Transverse colon (tissue), 4 donors: Measurements from ENCODE around the gene CD300LG.

Source experiments
- POLR2A ChIP-seq: fragments of 450-650 bp; IDR thresholded peaks from one replicate; pipeline ENCODE4 v1.6.1; 2016; ENCODE audit warnings: antibody characterized with exemption, mild to moderate bottlenecking, moderate library complexity
- POLR2AphosphoS5 ChIP-seq, 3 donors: sonication (generic); formaldehyde crosslinking; IDR thresholded peaks; one replicate each; pipeline ENCODE4 v1.6.1; 2016; ENCODE audit warnings: antibody characterized with exemption in 3 of 3
- TF ChIP-seq, protein P1 (sequence below), 5 experiments: fragments of 200-600 bp in 3 of 5; fragments of 450-650 bp in 2 of 5; sonication (generic) in 3 of 5; IDR thresholded peaks; 1 replicate in 2 of 5; 2 replicates in 3 of 5; pipeline ENCODE4 v1.5.1; 2016 to 2017; ENCODE audit warnings: antibody characterized with exemption in 5 of 5, inconsistent platforms in 3 of 5, mild to moderate bottlenecking in 2 of 5, moderate library complexity in 1 of 5

DNA sequence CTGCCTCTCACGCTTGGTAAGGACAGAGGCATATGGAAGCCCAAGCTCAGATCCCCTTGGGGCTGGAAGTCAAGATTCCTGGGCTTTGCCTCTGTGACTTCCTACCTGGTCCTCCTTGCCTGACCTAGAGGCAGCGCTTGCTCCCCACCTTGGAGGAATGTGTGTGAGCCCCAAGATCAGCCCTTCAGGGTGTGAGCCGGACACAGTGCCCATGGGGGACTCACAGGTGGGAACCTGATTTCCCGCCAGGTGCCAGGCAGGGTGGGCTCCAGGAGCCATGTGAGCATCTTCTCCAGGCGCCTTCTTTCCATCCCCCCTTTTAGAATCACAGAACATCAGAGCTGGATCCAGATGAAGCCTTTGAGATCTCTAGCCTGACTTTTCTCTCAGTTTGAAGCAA is 10.2 kb downstream of the CD300LG start:
- no peak for TF ChIP-seq POLR2AphosphoS5 (IDR thresholded peaks at IDR 0.05)
- TF ChIP-seq POLR2A: no peak
- TF ChIP-seq, protein P1, sequence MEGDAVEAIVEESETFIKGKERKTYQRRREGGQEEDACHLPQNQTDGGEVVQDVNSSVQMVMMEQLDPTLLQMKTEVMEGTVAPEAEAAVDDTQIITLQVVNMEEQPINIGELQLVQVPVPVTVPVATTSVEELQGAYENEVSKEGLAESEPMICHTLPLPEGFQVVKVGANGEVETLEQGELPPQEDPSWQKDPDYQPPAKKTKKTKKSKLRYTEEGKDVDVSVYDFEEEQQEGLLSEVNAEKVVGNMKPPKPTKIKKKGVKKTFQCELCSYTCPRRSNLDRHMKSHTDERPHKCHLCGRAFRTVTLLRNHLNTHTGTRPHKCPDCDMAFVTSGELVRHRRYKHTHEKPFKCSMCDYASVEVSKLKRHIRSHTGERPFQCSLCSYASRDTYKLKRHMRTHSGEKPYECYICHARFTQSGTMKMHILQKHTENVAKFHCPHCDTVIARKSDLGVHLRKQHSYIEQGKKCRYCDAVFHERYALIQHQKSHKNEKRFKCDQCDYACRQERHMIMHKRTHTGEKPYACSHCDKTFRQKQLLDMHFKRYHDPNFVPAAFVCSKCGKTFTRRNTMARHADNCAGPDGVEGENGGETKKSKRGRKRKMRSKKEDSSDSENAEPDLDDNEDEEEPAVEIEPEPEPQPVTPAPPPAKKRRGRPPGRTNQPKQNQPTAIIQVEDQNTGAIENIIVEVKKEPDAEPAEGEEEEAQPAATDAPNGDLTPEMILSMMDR (IDR thresholded peaks at IDR 0.05): no peak
